Measurements from ENCODE around the gene CD6. TPM values are rescaled to one million over a fixed set of nuclear protein-coding genes. Genes with fewer than 3 reads are reported as not detected.

Gene CD6
- not detected in 2 replicates for total RNA-seq

GRCh38 chr11:60971520-60971919, at the start of gene CD6:
TSS of gene CD6 (plus strand) at chr11:60971680. CDS start at chr11:60971866, 186 bp downstream.

GRCh38 chr11:60924110-60924905, 47.2 kb upstream of the CD6 start, which contains the start of gene TMEM132A:
TSS of gene TMEM132A (plus strand) at chr11:60924460. CDS start at chr11:60924634, 174 bp downstream.

GRCh38 chr11:60951904-60952741, 19.4 kb upstream of the CD6 start, which contains the start of gene SLC15A3:
TSS of gene SLC15A3 (minus strand) at chr11:60952176. CDS start at chr11:60951551, 625 bp downstream.

Other genes with a start within 250 kb of the CD6 start
- gene MS4A18, start 247.0 kb upstream of the CD6 start, total RNA-seq = not detected in 2 replicates
- not detected in 2 replicates for gene MS4A15, start 214.8 kb upstream of the CD6 start, total RNA-seq
- not detected in 2 replicates for gene MS4A10, start 186.3 kb upstream of the CD6 start, total RNA-seq
- gene CCDC86, start 129.6 kb upstream of the CD6 start, total RNA-seq = 23.6 and 31.4 TPM in 2 replicates
- gene PTGDR2, start 115.7 kb upstream of the CD6 start, total RNA-seq = 2.5 and 6.8 TPM in 2 replicates
- gene ZP1, start 104.1 kb upstream of the CD6 start, total RNA-seq = 1.6 and 3.1 TPM in 2 replicates
- gene PRPF19, start 65.1 kb upstream of the CD6 start, total RNA-seq = 80.9 and 82.1 TPM in 2 replicates
- 69.9 and 76.4 TPM in 2 replicates for gene TMEM109, start 57.5 kb upstream of the CD6 start, total RNA-seq
- gene TMEM132A, start 47.2 kb upstream of the CD6 start, total RNA-seq = 127 and 158 TPM in 2 replicates
- 8.5 and 9.2 TPM in 2 replicates for gene SLC15A3, start 19.5 kb upstream of the CD6 start, total RNA-seq
- not detected in 2 replicates for gene CD5, start 130.8 kb downstream of the CD6 start, total RNA-seq
- gene VPS37C, start 189.7 kb downstream of the CD6 start, total RNA-seq = 11.8 and 24.8 TPM in 2 replicates
- gene PGA3, start 231.8 kb downstream of the CD6 start, total RNA-seq = not detected in 2 replicates